G401 (cell line): ENCODE measurements around the gene HPSE2. TPM values are rescaled to one million over a fixed set of nuclear protein-coding genes. Genes with fewer than 3 reads are reported as not detected.

Source experiments
- DNase-seq: peaks from one replicate; pipeline ENCODE4 v3.0.0-alpha.2; 2015; ENCODE audit warnings: low spot score
- in situ Hi-C: cut with HindIII; loops from 2 replicates; pipeline ENCODE4 v1.10.0; 2016; ENCODE audit warnings: low sequenced_read_pairs, mixed read lengths
- total RNA-seq: library from RNA; depleted of rRNA; stranded (reverse); fragments of >200 nt; shearing (Covaris generic); gene quantifications from 2 replicates; pipeline ENCODE4 v1.2.3, GENCODE V29; 2014

HPSE2 gene
- total RNA-seq, 1 experiment from 2014 or later, result 0.61 TPM

GRCh38 chr10:98466861-98467505 lies 768.7 kb downstream of the HPSE2 start:
- in situ Hi-C loops, result no loop called here
- DNase-seq, result no peak

- no peak for DNase-seq
- in situ Hi-C loops, result no loop called here
Observed at GRCh38 chr10:98465866-98466265, 769.8 kb downstream of the HPSE2 start.

GRCh38 chr10:98463976-98464754 lies 771.5 kb downstream of the HPSE2 start:
- no peak for DNase-seq
- in situ Hi-C loops, result no loop called here

GRCh38 chr10:98463016-98463415 lies 772.6 kb downstream of the HPSE2 start:
- in situ Hi-C loops, result no loop called here
- DNase-seq, result no peak

- no peak for DNase-seq
- in situ Hi-C loops, result no loop called here
Observed at GRCh38 chr10:98461500-98461842, 774.2 kb downstream of the HPSE2 start.

GRCh38 chr10:98460837-98461499 lies 774.7 kb downstream of the HPSE2 start:
- in situ Hi-C loops, result no loop called here
- DNase-seq, result no peak

- no peak for DNase-seq
- in situ Hi-C loops, result no loop called here
Observed at GRCh38 chr10:98458809-98459784, 776.6 kb downstream of the HPSE2 start.

- in situ Hi-C loops, result no loop called here
- no peak for DNase-seq
Observed at GRCh38 chr10:98457721-98458120, 777.9 kb downstream of the HPSE2 start.

GRCh38 chr10:98456686-98457482 lies 778.8 kb downstream of the HPSE2 start:
- DNase-seq, result no peak
- in situ Hi-C loops, result no loop called here

- in situ Hi-C loops, result no loop called here
- DNase-seq, result no peak
Observed at GRCh38 chr10:98456043-98456570, 779.5 kb downstream of the HPSE2 start.

GRCh38 chr10:98453729-98454128 lies 781.9 kb downstream of the HPSE2 start:
- in situ Hi-C loops, result no loop called here
- DNase-seq, result no peak

- DNase-seq, result no peak
- in situ Hi-C loops, result no loop called here
Observed at GRCh38 chr10:98450618-98451017, 785.0 kb downstream of the HPSE2 start.

- DNase-seq, result no peak
- in situ Hi-C loops, result no loop called here
Observed at GRCh38 chr10:98449287-98449686, 786.4 kb downstream of the HPSE2 start.

GRCh38 chr10:98446661-98447221 lies 788.9 kb downstream of the HPSE2 start, which contains the start of gene HPS1:
TSS of gene HPS1 (minus strand) at chr10:98446935. CDS start at chr10:98443240, 3,695 bp downstream.
- peak; percentile 59 for DNase-seq
- in situ Hi-C loops, result no loop called here

GRCh38 chr10:98446151-98446660 lies 789.4 kb downstream of the HPSE2 start:
- in situ Hi-C loops, result no loop called here
- DNase-seq, result peak; percentile 71

- in situ Hi-C loops, result no loop called here
- DNase-seq, result no peak
Observed at GRCh38 chr10:98445200-98445812, 790.3 kb downstream of the HPSE2 start.

- in situ Hi-C loops, result no loop called here
- DNase-seq, result no peak
Observed at GRCh38 chr10:98444314-98445006, 791.2 kb downstream of the HPSE2 start.
